ENCODE results near the gene MTCH2.

- TF ChIP-seq CTCF (IDR thresholded peaks at IDR 0.05; ENCODE audit: low read length) (no peak), EZH2 (IDR thresholded peaks at IDR 0.05; ENCODE audit: borderline replicate concordance, low read length) (no peak)
Observed at GRCh38 chr11:47569646-47570045, 72.7 kb downstream of the MTCH2 start.
